SK-N-SH (cell line): ENCODE measurements around the gene VPS26B. TPM values are rescaled to one million over a fixed set of nuclear protein-coding genes. Genes with fewer than 3 reads are reported as not detected.

Source experiments
- CTCF ChIA-PET: fragments of 300-600, 350-600 bp; formaldehyde crosslinking; extraction: SDS; loops from one replicate; lab custom pipeline; 2021; lab: Yijun Ruan, JAX
- POLR2A ChIA-PET: fragments of 350-600 bp; sonication (Branson Sonifier 250); formaldehyde crosslinking; extraction: SDS; loops from one replicate; lab custom pipeline; 2020; ENCODE audit warnings: antibody characterized with exemption, inconsistent platforms; lab: Yijun Ruan, JAX
- DNase-seq: peaks from one replicate; pipeline ENCODE4 v3.0.0; 2012
- H2AFZ ChIP-seq: fragments of 200-600 bp; sonication (generic); 2 replicates; pipeline ENCODE4 v1.8.1; 2016; ENCODE audit warnings: antibody characterized with exemption, mild to moderate bottlenecking, low read depth
- H3F3A ChIP-seq: fragments of 200-600 bp; sonication (generic); replicated peaks from 2 replicates; pipeline ENCODE3; 2016; ENCODE audit warnings: antibody characterized with exemption, mild to moderate bottlenecking; ENCODE audit not compliant: insufficient read depth
- H3K27ac ChIP-seq, 2 experiments: fragments of 200-500 bp in 1 of 2; fragments of 200-600 bp in 1 of 2; sonication (Bioruptor generic) in 1 of 2; sonication (generic), shearing (Covaris generic) in 1 of 2; 2 replicates each; pipeline versions ENCODE4 v1.5.1 to v1.6.1; 2014 to 2016; ENCODE audit warnings: low read depth in 2 of 2, inconsistent platforms in 1 of 2, low read length in 1 of 2, mild to moderate bottlenecking in 1 of 2, mixed read lengths in 1 of 2
- H3K27me3 ChIP-seq: fragments of 200-600 bp; sonication (generic), shearing (Covaris generic); 2 replicates; pipeline ENCODE4 v1.6.1; 2016; ENCODE audit warnings: mixed run types; ENCODE audit not compliant: insufficient read depth
- H3K36me3 ChIP-seq, 2 experiments: fragments of 200-500 bp in 1 of 2; fragments of 200-600 bp in 1 of 2; sonication (Bioruptor generic) in 1 of 2; sonication (generic) in 1 of 2; replicated peaks in 1 of 2; 2 replicates each; pipeline versions ENCODE3 to v1.5.1; 2014 to 2016; ENCODE audit warnings: low read length in 1 of 2, mild to moderate bottlenecking in 1 of 2; ENCODE audit not compliant: insufficient read depth in 2 of 2, control insufficient read depth in 1 of 2
- H3K4me1 ChIP-seq, 2 experiments: fragments of 200-500 bp in 1 of 2; fragments of 200-600 bp in 1 of 2; sonication (Bioruptor generic) in 1 of 2; sonication (generic), shearing (Covaris generic) in 1 of 2; 2 replicates each; pipeline versions ENCODE4 v1.5.1 to v1.6.1; 2014 to 2016; ENCODE audit warnings: low read depth in 1 of 2, low read length in 1 of 2, mixed run types in 1 of 2; ENCODE audit not compliant: insufficient read depth in 2 of 2, control insufficient read depth in 1 of 2
- H3K4me2 ChIP-seq: fragments of 200-600 bp; sonication (generic), shearing (Covaris generic); 2 replicates; pipeline ENCODE4 v1.6.1; 2017; ENCODE audit warnings: mixed run types
- H3K4me3 ChIP-seq, 2 experiments: fragments of 200-500 bp in 1 of 2; fragments of 200-600 bp in 1 of 2; sonication (Bioruptor generic) in 1 of 2; sonication (generic), shearing (Covaris generic) in 1 of 2; 2 replicates each; pipeline versions ENCODE4 v1.5.1 to v1.8.1; 2014 to 2016; ENCODE audit warnings: low read depth in 2 of 2, inconsistent platforms in 1 of 2, low read length in 1 of 2, mild to moderate bottlenecking in 1 of 2, mixed read lengths in 1 of 2, moderate library complexity in 1 of 2
- H3K79me2 ChIP-seq: fragments of 200-600 bp; sonication (generic); 2 replicates; pipeline ENCODE4 v1.8.1; 2017; ENCODE audit warnings: mild to moderate bottlenecking; ENCODE audit not compliant: insufficient read depth
- H3K9ac ChIP-seq: fragments of 200-600 bp; sonication (generic); 2 replicates; pipeline ENCODE4 v1.6.1; 2017; ENCODE audit warnings: mixed run types
- H3K9me2 ChIP-seq: fragments of 200-600 bp; sonication (generic); 2 replicates; pipeline ENCODE4 v1.6.1; 2017; ENCODE audit warnings: mixed run types
- H3K9me3 ChIP-seq: fragments of 200-600 bp; sonication (generic); 2 replicates; pipeline ENCODE4 v1.6.1; 2017; ENCODE audit warnings: mixed run types, mild to moderate bottlenecking, moderate library complexity
- H4K20me1 ChIP-seq: fragments of 200-600 bp; sonication (generic); 2 replicates; pipeline ENCODE4 v1.6.1; 2017; ENCODE audit warnings: mild to moderate bottlenecking, mixed run types; ENCODE audit not compliant: insufficient read depth
- CHD2 ChIP-seq: fragments of 150-350 bp; IDR thresholded peaks from 2 replicates; pipeline ENCODE4 v1.6.1; 2018; ENCODE audit warnings: low read length; ENCODE audit not compliant: partially characterized antibody
- CTCF ChIP-seq: fragments of 200-600 bp; sonication (generic); IDR thresholded peaks from 2 replicates; pipeline ENCODE4 v1.6.1; 2017; ENCODE audit warnings: antibody characterized with exemption, mild to moderate bottlenecking, moderate library complexity
- EP300 ChIP-seq, 2 experiments: IDR thresholded peaks; 2 replicates each; pipeline versions ENCODE4 v1.4.0 to v1.6.1; 2012; ENCODE audit warnings: borderline replicate concordance in 1 of 2, low read depth in 1 of 2, low read length in 1 of 2
- EZH2phosphoT487 ChIP-seq: fragments of 200-600 bp; sonication (generic); IDR thresholded peaks from 2 replicates; pipeline ENCODE4 v1.6.1; 2017; ENCODE audit warnings: low read depth, mixed run types, mild to moderate bottlenecking, antibody characterized with exemption, moderate library complexity, borderline replicate concordance
- FOSL2 ChIP-seq: IDR thresholded peaks from 2 replicates; pipeline ENCODE4 v1.4.0; 2012; ENCODE audit warnings: low read depth, mild to moderate bottlenecking, moderate library complexity, borderline replicate concordance
- FOXJ3 ChIP-seq: sonication (generic); formaldehyde crosslinking; IDR thresholded peaks from 2 replicates; pipeline ENCODE4 v1.5.1; 2020; ENCODE audit warnings: mild to moderate bottlenecking, missing genetic modification reagents
- FOXM1 ChIP-seq: IDR thresholded peaks from 2 replicates; pipeline ENCODE4 v1.4.0; 2012; ENCODE audit warnings: low read depth, mild to moderate bottlenecking
- GABPA ChIP-seq: IDR thresholded peaks from 2 replicates; pipeline ENCODE4 v1.4.0; 2012; ENCODE audit warnings: low read depth, mild to moderate bottlenecking
- JUND ChIP-seq: IDR thresholded peaks from 2 replicates; pipeline ENCODE4 v1.4.0; 2012
- MAX ChIP-seq: IDR thresholded peaks from 2 replicates; pipeline ENCODE4 v1.4.0; 2012; ENCODE audit warnings: low read depth
- MEF2A ChIP-seq: IDR thresholded peaks from 2 replicates; pipeline ENCODE4 v1.4.0; 2012; ENCODE audit warnings: low read depth, borderline replicate concordance
- NFIC ChIP-seq: IDR thresholded peaks from 2 replicates; pipeline ENCODE4 v1.4.0; 2012; ENCODE audit warnings: borderline replicate concordance
- NRF1 ChIP-seq: IDR thresholded peaks from 2 replicates; pipeline ENCODE4 v1.6.1; 2012; ENCODE audit warnings: low read depth, mild to moderate bottlenecking, low read length
- POLR2AphosphoS5 ChIP-seq: IDR thresholded peaks from 2 replicates; pipeline ENCODE4 v1.6.1; 2012; ENCODE audit warnings: low read depth, low read length
- RCOR1 ChIP-seq: fragments of 150-350 bp; IDR thresholded peaks from 2 replicates; pipeline ENCODE4 v1.6.1; 2017; ENCODE audit warnings: antibody characterized with exemption, low read length
- REST ChIP-seq: IDR thresholded peaks from 2 replicates; pipeline ENCODE4 v1.6.1; 2012; ENCODE audit warnings: mild to moderate bottlenecking, low read depth, low read length, moderate library complexity
- RXRA ChIP-seq: IDR thresholded peaks from 2 replicates; pipeline ENCODE4 v1.4.0; 2012; ENCODE audit warnings: low read depth, mild to moderate bottlenecking, borderline replicate concordance
- SIN3A ChIP-seq: IDR thresholded peaks from 2 replicates; pipeline ENCODE4 v1.6.1; 2012; ENCODE audit warnings: low read depth, mild to moderate bottlenecking, low read length, moderate library complexity, borderline replicate concordance
- SMC3 ChIP-seq: IDR thresholded peaks from 2 replicates; pipeline ENCODE4 v1.6.1; 2012; ENCODE audit warnings: low read depth, low read length, improper control_type of control experiment
- TAF1 ChIP-seq: IDR thresholded peaks from 2 replicates; pipeline ENCODE4 v1.6.1; 2012; ENCODE audit warnings: low read depth, mild to moderate bottlenecking, low read length, moderate library complexity, borderline replicate concordance
- TEAD4 ChIP-seq: IDR thresholded peaks from 2 replicates; pipeline ENCODE4 v1.4.0; 2012; ENCODE audit warnings: mild to moderate bottlenecking, borderline replicate concordance; ENCODE audit not compliant: insufficient read depth
- YY1 ChIP-seq: IDR thresholded peaks from 2 replicates; pipeline ENCODE4 v1.4.0; 2012; ENCODE audit warnings: low read depth, mild to moderate bottlenecking
- ZBTB33 ChIP-seq: IDR thresholded peaks from 2 replicates; pipeline ENCODE4 v1.4.0; 2012; ENCODE audit warnings: low read depth, borderline replicate concordance
- WGBS: methylation state at CpG from one replicate; pipeline ENCODE4 v1.1.6; 2017; ENCODE audit warnings: low lambda C conversion rate; 5-methylcytosine and 5-hydroxymethylcytosine counted together
- polyA plus RNA-seq, 3 experiments: library from polyadenylated mRNA; depleted of rRNA; stranded (reverse); fragments of >200 nt; gene quantifications; 2 replicates each; pipeline ENCODE4 v1.2.3, GENCODE V29; 2012

The VPS26B gene
- polyA plus RNA-seq, 1 of the 3 experiments (the other 2 are of a cell fraction): 53.0 TPM

- ChIA-PET POLR2A (no interaction called here), CTCF (no interaction called here)
- H3K79me2 ChIP-seq: no peaks in the 10 kb centered on the region
Observed at GRCh38 chr11:134202661-134203060, 21.8 kb upstream of the VPS26B start.

DNA sequence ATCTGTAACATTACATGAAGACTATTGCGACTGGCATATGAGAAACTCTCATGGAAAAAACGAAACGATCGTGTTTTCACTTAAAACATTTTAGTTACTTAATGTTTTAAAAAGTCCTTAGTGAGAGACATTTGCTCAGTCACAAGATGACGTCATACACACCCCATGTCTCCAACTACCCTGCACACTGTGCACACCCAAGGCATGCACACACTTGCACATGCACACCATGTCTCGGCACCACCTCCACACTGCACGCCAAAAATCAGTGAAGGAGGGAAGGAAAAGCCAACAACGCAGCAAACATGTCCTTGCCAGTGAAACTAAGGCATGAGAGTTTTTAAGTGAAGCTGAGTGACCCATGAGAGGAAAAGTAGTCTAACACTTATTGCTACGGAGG is 18.7 kb upstream of the VPS26B start:
- TF ChIP-seq RCOR1: no peak
- no peak for TF ChIP-seq FOSL2
- TF ChIP-seq ZBTB33: no peak
- TF ChIP-seq CHD2: no peak
- no peak for TF ChIP-seq TAF1
- TF ChIP-seq SMC3: no peak
- TF ChIP-seq TEAD4: no peak
- TF ChIP-seq NRF1: no peak
- TF ChIP-seq FOXM1: no peak
- TF ChIP-seq EP300 (IDR thresholded peaks at IDR 0.05; ENCODE audit: borderline replicate concordance in 1 of 2, low read depth in 1 of 2, low read length in 1 of 2): no peak
- TF ChIP-seq GABPA: no peak
- no peak for TF ChIP-seq NFIC
- TF ChIP-seq MEF2A: no peak
- TF ChIP-seq FOXJ3: no peak
- no peak for TF ChIP-seq RXRA
- no peak for TF ChIP-seq REST
- TF ChIP-seq MAX: no peak
- TF ChIP-seq YY1: no peak
- no peak for TF ChIP-seq CTCF
- TF ChIP-seq JUND: no peak
- Histone ChIP-seq H3F3A (peaks cover 9% of the 10 kb centered on the region), H3K4me1 (peaks cover 0 to 14% of the 10 kb centered on the region in 2 experiments; a peak in 2 of 4 replicates), H3K36me3 (peaks cover 59 to 69% of the 10 kb centered on the region in 2 experiments), H2AFZ (no peak overlapping the region), H3K9me2 (no peaks in the 10 kb centered on the region), H3K9me3 (no peaks in the 10 kb centered on the region), H4K20me1 (no peaks in the 10 kb centered on the region), H3K79me2 (peaks cover 7% of the 10 kb centered on the region), H3K4me2 (no peak overlapping the region), H3K4me3 (no peak overlapping the region), H3K9ac (no peak overlapping the region), H3K27me3 (no peaks in the 10 kb centered on the region), H3K27ac (peak overlapping the region in 1 of 2 experiments; percentile 92; a peak in 2 of 4 replicates)
- CTCF ChIA-PET: interaction anchor here (0.6 to 2.2 kb wide), 10 partner anchors 8 to 278 kb away, joined by 3 to 14 read pairs (median 4); partner anchors contain the start of gene GLB1L3
- POLR2A ChIA-PET: no interaction called here
- DNase-seq: no peak
- 91% methylated on average over 9 of the region's 9 CpGs for WGBS

More at GRCh38 chr11:134202661-134203060, 21.8 kb upstream of the VPS26B start:
- 94% methylated on average over 4 of the region's 4 CpGs for WGBS
- H3K4me3 ChIP-seq: no peak overlapping the region
- DNase-seq: no peak
- no peaks in the 10 kb centered on the region for H4K20me1 ChIP-seq
- peaks cover 0 to 14% of the 10 kb centered on the region in 2 experiments; a peak in 2 of 4 replicates for H3K4me1 ChIP-seq
- peaks cover 4% of the 10 kb centered on the region for H3F3A ChIP-seq
- no peak overlapping the region for H3K27ac ChIP-seq
- H3K4me2 ChIP-seq: no peak overlapping the region
- no peaks in the 10 kb centered on the region for H3K9me3 ChIP-seq
- H3K9ac ChIP-seq: no peak overlapping the region
- no peaks in the 10 kb centered on the region for H3K27me3 ChIP-seq
- no peaks in the 10 kb centered on the region for H3K9me2 ChIP-seq
- no peak overlapping the region for H2AFZ ChIP-seq
- TF ChIP-seq SIN3A (no peak), POLR2AphosphoS5 (no peak), EZH2phosphoT487 (no peak)
- H3K36me3 ChIP-seq: peaks cover 48 to 60% of the 10 kb centered on the region in 2 experiments
